Measurements from ENCODE around the gene KBTBD8. TPM values are rescaled to one million over a fixed set of nuclear protein-coding genes. Genes with fewer than 3 reads are reported as not detected.

The KBTBD8 gene
- total RNA-seq, 3 donors from 2014 or later: 0.96 to 1.6 (median 1.6) TPM

- no peak overlapping the region for H3K27ac ChIP-seq
- H3K9me3 ChIP-seq: no peaks in the 10 kb centered on the region
- H3K4me3 ChIP-seq: no peak overlapping the region
- intact Hi-C loops (cut with DNase I; ENCODE audit: low total_unique reads): no loop called here
- TF ChIP-seq POLR2A (IDR thresholded peaks at IDR 0.05): no peak
- TF ChIP-seq POLR2AphosphoS5 (IDR thresholded peaks at IDR 0.05): no peak
- no peak for TF ChIP-seq CTCF (IDR thresholded peaks at IDR 0.05)
- H3K4me1 ChIP-seq: no peaks in the 10 kb centered on the region
- no peaks in the 10 kb centered on the region for H3K36me3 ChIP-seq
- no peak for DNase-seq (ENCODE audit: low spot score in 2 of 2)
- no peaks in the 10 kb centered on the region for H3K27me3 ChIP-seq
Measured at GRCh38 chr3:66971245-66971644, 26.9 kb upstream of the KBTBD8 start.

- no peaks in the 10 kb centered on the region for H3K4me1 ChIP-seq
- DNase-seq (ENCODE audit: low spot score in 2 of 2): peak; percentile 37 to 55
- H3K27me3 ChIP-seq: no peaks in the 10 kb centered on the region
- H3K9me3 ChIP-seq: no peaks in the 10 kb centered on the region
- no peaks in the 10 kb centered on the region for H3K36me3 ChIP-seq
- peak; percentile 33 to 58 (median 57) for TF ChIP-seq CTCF (IDR thresholded peaks at IDR 0.05)
- TF ChIP-seq POLR2AphosphoS5 (IDR thresholded peaks at IDR 0.05): no peak
- TF ChIP-seq POLR2A (IDR thresholded peaks at IDR 0.05): no peak
- H3K27ac ChIP-seq: no peak overlapping the region
- peak overlapping the region; percentile 33 to 60 (median 40) for H3K4me3 ChIP-seq
- intact Hi-C loops (cut with DNase I; ENCODE audit: low total_unique reads): no loop called here
Measured at GRCh38 chr3:66971891-66972551, 26.1 kb upstream of the KBTBD8 start.

- Histone ChIP-seq H3K9me3 (no peaks in the 10 kb centered on the region), H3K27ac (no peak overlapping the region), H3K36me3 (no peaks in the 10 kb centered on the region), H3K4me1 (no peaks in the 10 kb centered on the region), H3K4me3 (no peak overlapping the region), H3K27me3 (no peaks in the 10 kb centered on the region)
- TF ChIP-seq POLR2AphosphoS5 (IDR thresholded peaks at IDR 0.05) (no peak), CTCF (IDR thresholded peaks at IDR 0.05) (no peak), POLR2A (IDR thresholded peaks at IDR 0.05) (no peak)
- no peak for DNase-seq (ENCODE audit: low spot score in 2 of 2)
- intact Hi-C loops (cut with DNase I; ENCODE audit: low total_unique reads): loop anchor here (10.0 kb wide), 1 partner anchor 1336 kb away; no protein-coding TSS in a partner anchor
Measured at GRCh38 chr3:66980791-66981190, 17.3 kb upstream of the KBTBD8 start.

GRCh38 chr3:66983101-66983500 is 15.0 kb upstream of the KBTBD8 start:
- H3K36me3 ChIP-seq: no peaks in the 10 kb centered on the region
- H3K4me1 ChIP-seq: no peaks in the 10 kb centered on the region
- DNase-seq (ENCODE audit: low spot score in 2 of 2): no peak
- H3K27me3 ChIP-seq: no peaks in the 10 kb centered on the region
- TF ChIP-seq POLR2A (IDR thresholded peaks at IDR 0.05) (no peak), POLR2AphosphoS5 (IDR thresholded peaks at IDR 0.05) (no peak), CTCF (IDR thresholded peaks at IDR 0.05) (no peak)
- no peak overlapping the region for H3K4me3 ChIP-seq
- intact Hi-C loops (cut with DNase I; ENCODE audit: low total_unique reads): loop anchor here (10.0 kb wide), 1 partner anchor 1338 kb away; no protein-coding TSS in a partner anchor
- no peak overlapping the region for H3K27ac ChIP-seq
- no peaks in the 10 kb centered on the region for H3K9me3 ChIP-seq

GRCh38 chr3:66985336-66985920 is 12.7 kb upstream of the KBTBD8 start:
- no peaks in the 10 kb centered on the region for H3K4me1 ChIP-seq
- intact Hi-C loops (cut with DNase I; ENCODE audit: low total_unique reads): loop anchor here (10.0 kb wide), 1 partner anchor 1341 kb away; no protein-coding TSS in a partner anchor

More at GRCh38 chr3:66985336-66985920, 12.7 kb upstream of the KBTBD8 start:
- H3K4me3 ChIP-seq: no peak overlapping the region
- H3K27ac ChIP-seq: no peak overlapping the region
- no peaks in the 10 kb centered on the region for H3K9me3 ChIP-seq
- no peaks in the 10 kb centered on the region for H3K36me3 ChIP-seq
- no peaks in the 10 kb centered on the region for H3K27me3 ChIP-seq
- DNase-seq (ENCODE audit: low spot score in 2 of 2): no peak
- TF ChIP-seq POLR2A (IDR thresholded peaks at IDR 0.05) (no peak), POLR2AphosphoS5 (IDR thresholded peaks at IDR 0.05) (no peak), CTCF (IDR thresholded peaks at IDR 0.05) (no peak)

Data from breast epithelium (tissue), 4 donors.